K562 (cell line): ENCODE data around the gene TTC23L. TPM values are rescaled to one million over a fixed set of nuclear protein-coding genes. Genes with fewer than 3 reads are reported as not detected.

Experiments
- ADNP ChIP-seq: fragments of 200-800 bp; sonication (Bioruptor generic); IDR thresholded peaks from 2 replicates; pipeline ENCODE4 v1.6.1; 2016; ENCODE audit warnings: missing genetic modification characterization, missing compliant biosample characterization
- BRCA1 ChIP-seq, 2 experiments: fragments of 450-650 bp in 1 of 2; sonication (generic) in 1 of 2; formaldehyde crosslinking in 1 of 2; IDR thresholded peaks; 2 replicates each; pipeline versions ENCODE4 v1.5.0 to v1.6.1; 2017 to 2020; ENCODE audit warnings: mild to moderate bottlenecking in 1 of 2, missing genetic modification reagents in 1 of 2
- BRD9 ChIP-seq: fragments of 450-650 bp; IDR thresholded peaks from 2 replicates; pipeline ENCODE4 v1.6.1; 2018; ENCODE audit warnings: low read depth; ENCODE audit not compliant: partially characterized antibody
- DNMT1 ChIP-seq: fragments of 450-650 bp; IDR thresholded peaks from 2 replicates; pipeline ENCODE4 v1.6.1; 2016; ENCODE audit warnings: antibody characterized with exemption, mild to moderate bottlenecking
- FOSL1 ChIP-seq: fragments of 200-800 bp; sonication (Bioruptor generic); conservative IDR thresholded peaks from 2 replicates; pipeline ENCODE4 v1.6.1; 2016; ENCODE audit warnings: missing genetic modification characterization, missing compliant biosample characterization
- GABPB2 ChIP-seq: fragments of 250-450 bp; sonication (Bioruptor Pico); conservative IDR thresholded peaks from 2 replicates; pipeline ENCODE4 v1.5.1; 2021; ENCODE audit warnings: mild to moderate bottlenecking
- MEIS2 ChIP-seq: fragments of 450-650 bp; IDR thresholded peaks from 2 replicates; pipeline ENCODE4 v1.6.1; 2014; ENCODE audit warnings: mild to moderate bottlenecking; ENCODE audit not compliant: partially characterized antibody
- NR2C2 ChIP-seq, 2 experiments: fragments of 200-800 bp in 1 of 2; sonication (Bioruptor generic) in 1 of 2; sonication (generic) in 1 of 2; formaldehyde crosslinking in 1 of 2; IDR thresholded peaks; 2 replicates each; pipeline versions ENCODE4 v1.6.1 to v1.8.0; 2016 to 2022; ENCODE audit warnings: mild to moderate bottlenecking in 1 of 2, missing compliant biosample characterization in 1 of 2, missing genetic modification characterization in 1 of 2, missing genetic modification reagents in 1 of 2
- PRDM10 ChIP-seq: fragments of 450-650 bp; IDR thresholded peaks from 2 replicates; pipeline ENCODE4 v1.6.1; 2018; ENCODE audit not compliant: partially characterized antibody
- PURB ChIP-seq: sonication (generic); formaldehyde crosslinking; IDR thresholded peaks from 2 replicates; pipeline ENCODE4 v1.9.0; 2021; ENCODE audit warnings: low read depth, mild to moderate bottlenecking, missing genetic modification reagents
- RBM15 ChIP-seq: fragments of 200-400 bp; formaldehyde crosslinking; IDR thresholded peaks from 2 replicates; pipeline ENCODE4 v1.6.1; 2018; ENCODE audit warnings: mild to moderate bottlenecking, low read length, moderate library complexity; ENCODE audit not compliant: insufficient read depth
- ZNF143 ChIP-seq: sonication (generic); formaldehyde crosslinking; IDR thresholded peaks from 2 replicates; pipeline ENCODE4 v1.9.0; 2022; ENCODE audit warnings: mild to moderate bottlenecking, missing genetic modification reagents
- ZNF212 ChIP-seq: fragments of 450-650 bp; formaldehyde crosslinking; IDR thresholded peaks from 2 replicates; pipeline ENCODE4 v1.4.0; 2020; ENCODE audit warnings: mild to moderate bottlenecking
- ZNF324 ChIP-seq: fragments of 250-450 bp; sonication (Bioruptor Pico); IDR thresholded peaks from 2 replicates; pipeline ENCODE4 v1.4.0; 2020; ENCODE audit warnings: mild to moderate bottlenecking
- polyA plus RNA-seq, 8 experiments: library from polyadenylated mRNA; depleted of rRNA in 4 of 8; stranded (reverse) in 5 of 8; unstranded in 3 of 8; fragments of >200 nt; fragmentation: Nextera tagmentation in 2 of 8; fragmentation: Illumina TruSeq in 1 of 8; extraction: Ambion mirVana in 2 of 8; extraction: Trizol in 1 of 8; gene quantifications; 2 replicates each; pipeline versions ENCODE4 v1.2.1 to v1.2.3, GENCODE V29; 2011 to 2014; ENCODE audit warnings: inconsistent platforms in 1 of 8, missing spikeins in 1 of 8
- total RNA-seq, 7 experiments: library from RNA; depleted of rRNA in 6 of 7; stranded (reverse); fragments of >200 nt in 6 of 7; fragmentation: Illumina TruSeq in 2 of 7; extraction: Trizol in 2 of 7; gene quantifications; 2 replicates each; pipeline versions ENCODE4 v1.2.1 to v1.2.3, GENCODE V29; 2011 to 2021; ENCODE audit warnings: low replicate concordance in 1 of 7
- TF ChIP-seq, protein P1 (sequence below): sonication (generic); formaldehyde crosslinking; IDR thresholded peaks from 2 replicates; pipeline ENCODE4 v1.8.0; 2022; ENCODE audit warnings: missing genetic modification reagents, mild to moderate bottlenecking, borderline replicate concordance
- TF ChIP-seq, protein P2 (sequence below): fragments of 450-650 bp; IDR thresholded peaks from 2 replicates; pipeline ENCODE4 v1.6.1; 2017; ENCODE audit warnings: antibody characterized with exemption
- TF ChIP-seq, protein P3 (sequence below): sonication (generic); formaldehyde crosslinking; IDR thresholded peaks from 2 replicates; pipeline ENCODE4 v1.8.1; 2023; ENCODE audit warnings: mild to moderate bottlenecking, missing genetic modification reagents, moderate library complexity

Gene TTC23L
- total and polyA plus RNA-seq, 9 of the 15 experiments (the other 6 are each of a cell fraction or from before 2014, with no cell fraction given), result 0.03 to 0.32 (median 0.14) TPM; not detected in 2

GRCh38 chr5:34866989-34867471, 28.1 kb downstream of the TTC23L start (continued):
- TF ChIP-seq, protein P1, sequence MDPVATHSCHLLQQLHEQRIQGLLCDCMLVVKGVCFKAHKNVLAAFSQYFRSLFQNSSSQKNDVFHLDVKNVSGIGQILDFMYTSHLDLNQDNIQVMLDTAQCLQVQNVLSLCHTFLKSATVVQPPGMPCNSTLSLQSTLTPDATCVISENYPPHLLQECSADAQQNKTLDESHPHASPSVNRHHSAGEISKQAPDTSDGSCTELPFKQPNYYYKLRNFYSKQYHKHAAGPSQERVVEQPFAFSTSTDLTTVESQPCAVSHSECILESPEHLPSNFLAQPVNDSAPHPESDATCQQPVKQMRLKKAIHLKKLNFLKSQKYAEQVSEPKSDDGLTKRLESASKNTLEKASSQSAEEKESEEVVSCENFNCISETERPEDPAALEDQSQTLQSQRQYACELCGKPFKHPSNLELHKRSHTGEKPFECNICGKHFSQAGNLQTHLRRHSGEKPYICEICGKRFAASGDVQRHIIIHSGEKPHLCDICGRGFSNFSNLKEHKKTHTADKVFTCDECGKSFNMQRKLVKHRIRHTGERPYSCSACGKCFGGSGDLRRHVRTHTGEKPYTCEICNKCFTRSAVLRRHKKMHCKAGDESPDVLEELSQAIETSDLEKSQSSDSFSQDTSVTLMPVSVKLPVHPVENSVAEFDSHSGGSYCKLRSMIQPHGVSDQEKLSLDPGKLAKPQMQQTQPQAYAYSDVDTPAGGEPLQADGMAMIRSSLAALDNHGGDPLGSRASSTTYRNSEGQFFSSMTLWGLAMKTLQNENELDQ (CRISPR knock-in tag), result no peak
- TF ChIP-seq GABPB2 (CRISPR knock-in tag) (no peak), PURB (CRISPR knock-in tag) (no peak), ZNF212 (CRISPR knock-in tag) (no peak), FOSL1 (tag) (0 out of 2 replicates have a peak, but pooled peaks have one; percentile 60), ZNF143 (CRISPR knock-in tag) (no peak), BRD9 (no peak), ADNP (tag) (no peak), NR2C2 (CRISPR knock-in tag; IDR thresholded peaks at IDR 0.05) (no peak), NR2C2 (tag; IDR thresholded peaks at IDR 0.05) (peak; percentile 69), DNMT1 (no peak), ZNF324 (CRISPR knock-in tag) (no peak), BRCA1 (IDR thresholded peaks at IDR 0.05) (no peak), BRCA1 (CRISPR knock-in tag; IDR thresholded peaks at IDR 0.05) (no peak; the same call in 1 of the 2 replicates), RBM15 (no peak), MEIS2 (no peak), PRDM10 (no peak)
- TF ChIP-seq, protein P2, sequence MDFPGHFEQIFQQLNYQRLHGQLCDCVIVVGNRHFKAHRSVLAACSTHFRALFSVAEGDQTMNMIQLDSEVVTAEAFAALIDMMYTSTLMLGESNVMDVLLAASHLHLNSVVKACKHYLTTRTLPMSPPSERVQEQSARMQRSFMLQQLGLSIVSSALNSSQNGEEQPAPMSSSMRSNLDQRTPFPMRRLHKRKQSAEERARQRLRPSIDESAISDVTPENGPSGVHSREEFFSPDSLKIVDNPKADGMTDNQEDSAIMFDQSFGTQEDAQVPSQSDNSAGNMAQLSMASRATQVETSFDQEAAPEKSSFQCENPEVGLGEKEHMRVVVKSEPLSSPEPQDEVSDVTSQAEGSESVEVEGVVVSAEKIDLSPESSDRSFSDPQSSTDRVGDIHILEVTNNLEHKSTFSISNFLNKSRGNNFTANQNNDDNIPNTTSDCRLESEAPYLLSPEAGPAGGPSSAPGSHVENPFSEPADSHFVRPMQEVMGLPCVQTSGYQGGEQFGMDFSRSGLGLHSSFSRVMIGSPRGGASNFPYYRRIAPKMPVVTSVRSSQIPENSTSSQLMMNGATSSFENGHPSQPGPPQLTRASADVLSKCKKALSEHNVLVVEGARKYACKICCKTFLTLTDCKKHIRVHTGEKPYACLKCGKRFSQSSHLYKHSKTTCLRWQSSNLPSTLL, result no peak
- TF ChIP-seq, protein P3, sequence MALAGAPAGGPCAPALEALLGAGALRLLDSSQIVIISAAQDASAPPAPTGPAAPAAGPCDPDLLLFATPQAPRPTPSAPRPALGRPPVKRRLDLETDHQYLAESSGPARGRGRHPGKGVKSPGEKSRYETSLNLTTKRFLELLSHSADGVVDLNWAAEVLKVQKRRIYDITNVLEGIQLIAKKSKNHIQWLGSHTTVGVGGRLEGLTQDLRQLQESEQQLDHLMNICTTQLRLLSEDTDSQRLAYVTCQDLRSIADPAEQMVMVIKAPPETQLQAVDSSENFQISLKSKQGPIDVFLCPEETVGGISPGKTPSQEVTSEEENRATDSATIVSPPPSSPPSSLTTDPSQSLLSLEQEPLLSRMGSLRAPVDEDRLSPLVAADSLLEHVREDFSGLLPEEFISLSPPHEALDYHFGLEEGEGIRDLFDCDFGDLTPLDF (CRISPR knock-in tag), result 0 out of 2 replicates have a peak, but pooled peaks have one; percentile 28
